ENCODE results near the gene NEGR1.

GRCh38 chr1:71783071-71783470, 499.3 kb downstream of the NEGR1 start:
- TF ChIP-seq POLR2A (IDR thresholded peaks at IDR 0.05), result no peak
- no peak for TF ChIP-seq CTCF (IDR thresholded peaks at IDR 0.05)
- TF ChIP-seq EP300 (IDR thresholded peaks at IDR 0.05), result no peak

All from ovary (tissue), 3 donors.